ENCODE data around the gene C9orf43.
"Not testable (repeated sequence)": the region's sequence is repeated elsewhere in the genome, so short reads cannot be mapped to it uniquely, and the experiment has no call there.

The C9orf43 gene

DNA sequence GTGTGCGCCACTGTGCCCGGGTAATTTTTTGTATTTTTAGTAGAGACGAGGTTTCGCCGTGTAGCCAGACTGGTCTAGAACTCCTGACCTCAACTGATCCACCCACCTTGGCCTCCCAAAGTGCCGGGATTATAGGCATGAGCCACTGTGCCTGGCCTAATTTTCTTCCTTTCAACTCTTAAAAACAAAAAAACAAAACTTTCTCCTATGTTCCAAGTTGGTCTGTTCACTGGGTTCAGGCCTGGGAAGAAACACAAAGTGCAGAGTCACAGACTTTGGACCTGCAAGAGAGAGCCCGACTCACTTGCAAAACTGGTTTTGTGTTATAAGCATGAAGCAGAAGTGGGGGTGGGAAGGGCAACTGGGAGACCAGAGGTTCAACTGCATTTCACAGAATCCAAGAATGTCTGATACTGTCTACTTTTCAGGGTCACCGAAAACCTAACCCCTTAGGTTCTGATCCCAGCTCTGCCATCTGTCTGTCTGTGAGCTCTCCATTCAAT, 28.6 kb upstream of the C9orf43 start:
- DNase-seq, result no peak

DNA sequence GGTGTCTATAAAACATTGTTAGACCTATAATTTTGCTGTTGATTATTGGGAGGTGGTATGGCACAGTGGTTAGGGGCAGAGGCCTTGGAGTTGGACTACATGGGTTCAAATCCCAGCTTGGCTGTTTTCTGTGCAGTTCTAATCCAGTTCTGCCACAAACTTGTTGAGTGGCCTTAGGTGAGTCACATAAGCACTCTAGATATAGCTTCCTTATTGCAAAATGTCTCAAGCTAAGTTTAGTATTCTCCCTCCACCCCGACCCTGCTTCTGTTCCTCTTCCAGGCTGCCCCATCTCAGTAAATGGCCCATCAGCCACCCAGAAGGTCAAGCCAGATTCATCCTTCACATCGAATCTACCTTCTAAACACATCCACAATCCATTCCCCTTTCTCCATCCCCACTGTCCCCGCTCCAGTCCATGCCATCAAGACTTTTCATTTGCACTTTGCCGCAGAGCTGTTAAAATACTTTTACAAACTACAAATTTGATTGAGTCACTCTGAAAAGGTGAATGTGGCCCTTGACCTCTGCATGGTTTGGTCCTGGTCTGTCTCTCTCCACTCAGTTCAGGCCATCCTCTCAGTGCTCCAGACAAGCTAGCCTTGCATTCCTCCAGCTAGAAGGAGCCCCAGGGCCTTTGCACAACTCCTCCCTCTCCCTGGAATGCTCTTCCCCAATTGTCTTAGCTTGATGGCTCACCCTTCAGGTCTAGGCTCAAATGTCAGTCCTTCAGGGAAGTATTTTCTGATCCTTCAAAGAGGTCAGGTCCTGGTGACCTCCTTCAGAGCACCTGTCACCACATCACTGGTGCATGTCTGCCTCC, 23.8 kb upstream of the C9orf43 start:
- DNase-seq, result no peak

DNA sequence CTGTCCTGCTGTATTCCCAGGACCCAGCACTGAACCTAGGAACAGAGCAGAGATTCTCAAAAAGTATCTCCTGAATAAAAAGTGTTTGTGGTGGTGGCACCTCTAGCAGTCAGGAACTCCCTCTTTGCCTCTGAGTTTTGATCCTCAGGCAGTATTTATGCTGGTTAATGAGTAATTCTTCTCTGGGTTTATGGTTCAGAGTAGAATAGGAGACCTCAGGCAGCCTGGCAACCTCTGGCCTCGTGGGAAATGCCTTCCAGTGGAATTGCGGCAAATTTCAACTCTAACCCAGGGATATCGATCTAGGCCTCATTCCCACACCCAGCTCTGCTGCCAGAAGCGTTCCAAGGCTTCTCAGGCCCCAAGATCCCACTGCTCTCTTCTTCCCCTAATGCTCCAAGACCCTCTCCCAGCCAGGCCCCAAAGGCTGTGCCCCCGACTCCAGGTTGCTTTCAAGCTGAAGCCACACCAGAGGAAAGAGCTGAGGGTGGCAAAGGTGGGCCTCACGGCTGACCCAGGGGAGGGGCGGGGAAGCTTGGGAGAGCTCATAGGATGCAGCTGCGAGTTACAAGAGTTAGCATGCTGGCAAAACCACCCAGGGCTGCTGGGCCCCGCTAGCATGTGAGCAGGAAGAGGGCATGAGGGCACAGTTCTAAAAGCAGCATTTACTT, 22.9 kb upstream of the C9orf43 start:
- no peak for DNase-seq

DNA sequence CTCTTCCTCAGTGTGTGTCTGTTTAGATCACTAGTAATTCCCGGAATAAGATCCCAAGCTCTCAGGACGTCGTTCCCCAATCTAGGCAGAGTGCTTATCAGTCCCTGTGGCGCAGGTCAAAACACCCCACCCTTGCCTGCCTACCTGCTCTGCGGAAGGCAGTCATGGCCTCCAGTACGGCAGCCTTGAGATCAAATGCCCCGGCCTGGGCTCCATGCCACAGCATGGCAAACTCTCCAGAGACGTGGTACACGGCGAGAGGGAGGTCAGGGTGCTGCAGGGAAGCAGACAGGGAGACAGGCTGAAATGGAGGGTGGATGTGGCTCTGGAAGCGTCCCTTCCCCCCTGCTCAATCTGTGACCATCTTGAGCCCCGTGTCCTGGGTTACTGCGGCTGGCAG, 21.7 kb upstream of the C9orf43 start:
- DNase-seq, result no peak

GRCh38 chr9:113389451-113389850, 21.1 kb upstream of the C9orf43 start:
- DNase-seq, result no peak

GRCh38 chr9:113390192-113390960, 20.2 kb upstream of the C9orf43 start:
- DNase-seq, result no peak

DNA sequence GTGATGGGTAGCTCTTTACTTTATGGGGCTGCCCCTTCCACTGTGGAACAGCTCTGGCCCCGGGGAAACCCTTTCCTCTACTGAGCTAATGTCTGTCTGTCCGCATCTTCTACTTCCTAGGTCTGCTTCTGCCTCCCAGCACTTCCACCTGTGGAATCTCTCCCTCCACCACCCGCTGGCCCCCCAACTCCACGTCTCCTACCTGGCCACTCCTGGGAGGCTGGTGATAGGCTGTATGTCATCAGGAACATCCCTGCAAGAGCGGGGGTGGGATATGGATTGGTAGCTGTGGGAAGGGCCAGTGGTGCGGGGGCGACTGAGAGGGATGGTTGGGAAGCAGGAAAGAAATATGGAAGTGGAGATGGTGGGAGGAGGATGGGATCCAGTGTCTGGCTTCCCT, 18.6 kb upstream of the C9orf43 start:
- DNase-seq, result no peak

DNA sequence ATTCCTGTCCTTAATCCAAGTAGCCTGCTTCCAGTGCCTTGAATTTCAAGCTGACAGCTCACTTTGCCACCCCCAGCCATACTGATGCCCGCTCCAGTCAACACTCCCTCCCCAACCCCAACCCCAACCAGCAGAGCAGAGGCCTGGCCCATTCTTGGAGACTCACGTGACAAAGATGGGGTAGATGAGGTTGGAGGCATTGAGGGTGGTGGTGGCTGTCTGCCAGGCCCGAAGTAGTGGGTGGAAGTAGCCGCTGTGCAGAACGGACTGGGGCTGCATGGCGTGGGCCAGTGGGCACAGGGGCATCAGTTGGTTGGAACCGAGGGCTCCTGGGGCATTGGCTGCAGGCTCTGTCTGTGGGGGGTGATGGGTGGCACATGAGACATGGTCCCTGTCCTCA, 17.3 kb upstream of the C9orf43 start:
- DNase-seq, result no peak

DNA sequence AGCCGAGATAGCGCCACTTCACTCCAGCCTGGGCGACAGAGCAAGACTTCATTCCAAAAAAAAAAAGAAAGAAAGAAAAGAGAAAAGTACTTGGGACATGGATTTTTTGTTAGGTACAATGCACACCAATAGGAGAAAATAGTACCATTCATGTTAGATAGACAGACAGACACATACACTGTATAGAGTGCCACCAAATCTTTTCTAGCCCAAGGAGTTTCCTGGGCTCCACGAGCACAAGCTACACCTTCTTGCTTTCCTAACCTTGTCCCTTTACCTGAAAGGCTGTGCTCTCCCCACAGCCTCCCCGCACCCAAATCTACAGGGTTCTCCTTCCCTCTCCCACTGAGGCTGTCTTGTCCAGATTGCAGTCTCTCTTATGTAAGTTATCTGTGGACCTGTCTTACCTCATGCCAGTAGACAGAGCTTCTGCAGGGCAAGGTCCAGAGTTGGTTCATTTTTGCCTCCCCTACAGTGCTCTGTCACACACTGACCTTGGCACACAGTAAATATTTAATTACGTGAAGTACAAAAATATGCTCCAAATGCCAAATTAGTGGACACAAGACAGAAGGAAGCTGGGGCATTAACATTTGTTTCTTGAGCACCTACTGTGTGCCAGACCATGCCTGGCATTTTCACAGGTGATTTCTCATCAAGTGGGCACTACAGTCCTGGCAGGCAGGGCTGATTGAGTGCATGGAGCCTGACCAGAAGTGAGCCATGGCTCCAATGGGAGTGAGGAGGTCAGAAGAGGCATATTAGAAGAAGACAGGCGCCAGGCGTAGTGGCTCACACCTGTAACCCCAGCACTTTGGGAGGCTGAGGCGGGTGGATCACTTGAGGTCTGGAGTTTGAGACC, 15.3 kb upstream of the C9orf43 start:
- DNase-seq, result no peak

GRCh38 chr9:113397203-113397631, 13.3 kb upstream of the C9orf43 start:
- no peak for DNase-seq

DNA sequence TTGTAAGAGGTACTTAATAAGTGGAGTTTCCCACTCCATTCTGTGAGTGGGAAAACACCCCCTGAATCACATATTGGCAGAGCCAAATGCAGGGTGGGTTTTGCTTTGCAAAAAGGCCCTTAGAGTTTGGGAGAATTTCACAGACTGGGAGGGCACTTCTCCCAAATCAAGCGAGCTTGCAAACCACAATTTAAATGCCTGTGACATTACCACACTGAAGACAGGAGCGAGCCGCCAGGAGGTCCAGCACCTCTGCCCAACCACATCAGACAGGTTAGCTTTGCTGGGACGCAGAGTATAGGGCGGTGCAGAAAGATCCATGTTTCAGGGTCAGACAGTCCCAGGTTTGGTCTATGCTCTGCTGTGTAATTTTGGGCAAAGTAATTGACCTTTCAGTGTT, 11.8 kb upstream of the C9orf43 start:
- no peak for DNase-seq

DNA sequence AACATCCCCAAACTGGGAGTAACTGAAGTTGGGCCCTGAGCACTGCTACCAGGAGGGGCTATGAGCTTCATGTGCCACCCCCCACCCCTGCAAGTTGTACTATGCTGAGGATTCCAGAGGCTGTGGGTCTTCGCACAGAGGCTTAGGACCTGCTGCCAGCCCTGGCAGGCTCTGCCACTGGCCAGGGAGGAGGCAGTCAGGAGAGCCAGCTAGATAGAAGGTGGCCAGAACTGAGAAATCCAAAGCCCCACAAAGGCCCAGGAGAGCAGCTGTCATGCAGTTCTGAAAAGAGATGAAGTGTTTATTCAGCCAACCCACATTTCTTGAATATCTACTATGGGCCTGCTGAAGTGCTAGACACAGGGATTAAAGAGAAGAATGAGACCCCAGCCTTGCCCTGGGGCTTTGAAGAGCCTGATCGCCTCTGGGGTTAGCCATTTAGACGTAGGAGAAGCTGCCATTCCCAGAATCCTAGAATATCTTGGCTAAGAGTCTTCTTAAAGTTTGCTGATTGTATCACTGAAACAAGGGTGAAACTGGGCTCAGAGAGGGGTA, 10.8 kb upstream of the C9orf43 start:
- DNase-seq, result no peak

GRCh38 chr9:113401027-113401792, 9.3 kb upstream of the C9orf43 start, which contains the start of gene ALAD:
ALAD (minus strand) TSS chr9:113401284; CDS start chr9:113393559, 7,725 bp downstream.
- peak; percentile 97 for DNase-seq

GRCh38 chr9:113403646-113404045, 6.9 kb upstream of the C9orf43 start:
- DNase-seq, result no peak

DNA sequence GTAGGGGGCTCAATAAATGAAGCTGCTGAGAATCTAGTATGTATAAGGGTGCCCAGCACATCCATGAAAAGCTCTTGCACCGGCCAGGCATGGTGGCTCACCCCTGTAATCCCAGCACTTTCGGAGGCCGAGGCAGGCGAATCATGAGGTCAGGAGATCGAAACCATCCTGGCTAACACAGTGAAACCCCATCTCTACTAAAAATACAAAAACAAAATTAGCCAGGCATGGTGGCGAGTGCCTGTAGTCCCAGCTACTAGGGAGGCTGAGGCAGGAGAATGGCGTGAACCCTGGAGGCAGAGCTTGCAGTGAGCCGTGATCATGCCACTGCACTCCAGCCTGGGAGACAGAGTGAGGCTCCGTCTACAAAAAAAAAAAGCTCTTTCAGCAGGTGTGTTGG, 4.2 kb upstream of the C9orf43 start:
- DNase-seq, result not testable (repeated sequence)

GRCh38 chr9:113406873-113407511, 3.6 kb upstream of the C9orf43 start:
- DNase-seq, result peak; percentile 66

- no peak for DNase-seq
Measured at GRCh38 chr9:113409481-113409880, 1.1 kb upstream of the C9orf43 start.

DNA sequence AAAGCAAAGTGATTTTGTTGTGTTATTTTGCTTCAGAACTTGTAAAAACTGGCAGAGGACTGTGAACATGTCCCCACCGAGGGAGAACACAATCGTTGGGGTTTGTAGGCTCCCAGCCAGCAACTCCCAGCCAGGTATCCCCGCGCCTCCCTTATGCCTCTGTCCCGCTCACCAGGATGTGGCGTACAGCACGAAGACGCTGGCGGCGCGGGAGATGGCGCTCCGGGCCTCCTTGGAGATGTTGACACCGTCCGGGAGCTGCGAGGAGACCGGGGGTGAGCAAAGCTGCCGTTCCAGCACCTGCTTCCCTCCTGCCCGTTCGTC, 702 bp upstream of the C9orf43 start:
- no peak for DNase-seq

DNA sequence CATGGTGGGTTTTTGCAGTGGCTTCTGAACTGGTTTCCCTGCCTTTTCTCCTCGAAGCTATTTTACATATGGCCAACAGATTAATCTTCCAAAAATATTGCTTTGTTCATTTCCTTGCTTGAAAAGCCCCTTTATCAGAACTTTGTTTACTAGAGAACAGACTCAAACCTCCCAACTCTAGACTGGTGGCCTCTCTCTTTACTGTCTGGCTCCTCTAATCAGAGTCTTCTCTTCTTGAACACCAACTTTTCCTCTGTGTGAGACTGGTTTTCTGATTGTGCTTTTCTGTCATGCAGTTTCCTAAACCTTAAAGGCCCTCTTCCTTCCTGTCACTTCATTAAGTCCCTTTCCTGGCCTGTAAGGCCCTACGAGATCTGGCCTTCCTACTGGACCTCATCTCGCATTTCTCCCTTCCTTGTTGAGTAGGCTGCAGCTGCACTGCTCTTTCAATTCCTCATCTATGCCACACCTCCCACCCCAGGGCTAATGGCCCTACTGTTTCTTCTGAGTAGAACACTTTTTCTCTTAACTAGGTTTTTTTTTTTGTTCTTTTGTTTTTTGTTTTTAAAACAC, 5.7 kb downstream of the C9orf43 start:
- no peak for DNase-seq

DNA sequence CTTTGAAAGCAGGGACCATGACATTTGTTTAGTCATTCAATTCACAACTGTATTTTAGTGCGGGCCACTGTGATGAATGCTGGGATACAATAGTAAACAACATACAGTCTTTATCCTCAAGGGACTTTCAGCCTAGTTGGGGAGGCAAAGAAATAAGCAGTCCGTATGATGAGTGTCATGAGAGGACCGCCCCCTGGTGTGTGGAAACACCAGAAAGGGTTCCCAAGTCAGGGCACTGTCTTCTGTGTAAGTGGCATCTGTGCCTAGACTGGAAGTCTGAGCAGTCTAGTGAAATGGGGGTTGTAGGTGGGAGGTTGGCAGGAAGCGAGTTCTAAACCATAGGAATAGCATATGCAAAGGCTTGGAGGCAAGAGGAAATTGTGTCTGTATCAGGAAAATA, 6.8 kb downstream of the C9orf43 start:
- no peak for DNase-seq

DNA sequence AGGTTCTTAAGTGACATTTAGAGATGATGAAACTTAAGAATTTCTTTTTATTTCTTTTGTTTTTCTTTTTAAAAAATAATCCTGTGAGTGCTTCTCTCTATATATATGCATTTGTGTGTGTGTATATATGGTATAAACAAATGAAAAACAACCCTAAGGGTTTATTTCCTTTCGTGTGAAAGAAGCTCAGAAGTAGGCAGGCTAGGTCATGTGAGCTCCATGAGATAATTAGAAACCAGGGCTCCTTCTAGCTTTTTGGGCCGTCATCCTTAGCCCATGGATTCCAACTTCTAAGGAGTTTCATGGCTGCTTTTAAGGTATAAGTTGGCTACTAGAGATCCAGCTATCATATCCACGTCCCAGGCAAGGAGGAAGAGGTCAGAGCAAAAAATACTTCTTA, 11.2 kb downstream of the C9orf43 start:
- no peak for DNase-seq
